IPS-18a (cell line): ENCODE data around the gene DIAPH3.
"Not testable (repeated sequence)": the region's sequence is repeated elsewhere in the genome, so short reads cannot be mapped to it uniquely, and the experiment has no call there.

ENCODE experiments used
- H3K27ac ChIP-seq: one replicate; pipeline ENCODE4 v1.5.1; 2013; ENCODE audit warnings: low read length
- H3K27me3 ChIP-seq: one replicate; pipeline ENCODE4 v1.6.1; 2013; ENCODE audit warnings: mild to moderate bottlenecking, low read length; ENCODE audit not compliant: control insufficient read depth, insufficient read depth
- H3K36me3 ChIP-seq: one replicate; pipeline ENCODE4 v1.6.1; 2013; ENCODE audit warnings: low read depth, low read length; ENCODE audit not compliant: control insufficient read depth
- H3K4me1 ChIP-seq: one replicate; pipeline ENCODE4 v1.6.1; 2013; ENCODE audit warnings: low read depth, low read length; ENCODE audit not compliant: control insufficient read depth
- H3K4me3 ChIP-seq: one replicate; pipeline ENCODE4 v1.5.1; 2013; ENCODE audit warnings: low read length
- H3K9ac ChIP-seq: one replicate; pipeline ENCODE4 v1.6.1; 2013; ENCODE audit warnings: mild to moderate bottlenecking, low read length, moderate library complexity
- H3K9me3 ChIP-seq: one replicate; pipeline ENCODE4 v1.6.1; 2013; ENCODE audit warnings: low read depth, low read length; ENCODE audit not compliant: control insufficient read depth

Gene DIAPH3

DNA sequence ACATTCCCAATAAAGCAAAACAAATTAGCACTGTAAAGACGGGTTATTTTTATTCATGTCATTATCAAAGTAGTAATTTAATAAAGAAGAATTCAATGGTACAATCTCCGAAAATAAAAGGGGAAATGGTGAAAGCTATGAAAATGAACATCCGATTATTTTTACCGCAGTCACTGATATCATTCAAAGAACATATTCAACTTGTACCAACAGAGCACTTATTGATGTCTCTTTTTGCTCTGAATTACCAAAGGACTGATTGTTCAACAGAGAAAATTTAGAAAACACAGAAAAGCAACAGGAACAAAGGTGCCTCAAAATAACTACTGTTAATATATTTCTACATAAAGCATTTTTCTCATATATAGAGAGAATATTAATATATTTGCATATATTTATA, 119.4 kb downstream of the DIAPH3 start:
- no peak overlapping the region for H3K4me3 ChIP-seq
- peaks cover 5% of the 10 kb centered on the region for H3K4me1 ChIP-seq
- no peaks in the 10 kb centered on the region for H3K27me3 ChIP-seq
- no peak overlapping the region for H3K9ac ChIP-seq
- H3K36me3 ChIP-seq: peaks cover 4% of the 10 kb centered on the region
- no peak overlapping the region for H3K27ac ChIP-seq
- H3K9me3 ChIP-seq: no peaks in the 10 kb centered on the region

GRCh38 chr13:60043262-60043661, 120.5 kb downstream of the DIAPH3 start:
- Histone ChIP-seq H3K9me3 (no peaks in the 10 kb centered on the region), H3K9ac (no peak overlapping the region), H3K4me1 (peaks cover 5% of the 10 kb centered on the region), H3K27ac (no peak overlapping the region), H3K4me3 (no peak overlapping the region), H3K27me3 (no peaks in the 10 kb centered on the region), H3K36me3 (peaks cover 4% of the 10 kb centered on the region)

DNA sequence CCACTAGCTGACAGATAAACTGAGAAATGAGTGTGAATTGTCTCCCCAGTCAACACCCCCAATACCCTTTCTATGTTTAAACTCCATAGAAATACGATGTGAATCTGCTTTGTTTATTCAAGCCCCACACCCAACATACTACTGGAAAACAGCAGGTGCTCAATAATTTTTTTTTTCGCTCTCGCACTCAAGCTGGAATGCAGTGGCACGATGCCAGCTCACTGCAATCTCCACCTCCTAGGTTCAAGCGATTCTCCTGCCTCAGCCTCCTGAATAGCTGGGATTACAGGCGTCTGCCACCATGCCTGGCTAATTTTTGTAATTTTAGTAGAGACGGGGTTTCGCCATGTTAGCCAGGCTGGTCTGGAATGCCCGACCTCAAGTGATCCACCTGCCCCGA, 123.1 kb downstream of the DIAPH3 start:
- H3K9ac ChIP-seq, H3K27me3 ChIP-seq, H3K4me3 ChIP-seq, H3K9me3 ChIP-seq, H3K36me3 ChIP-seq, H3K27ac ChIP-seq: not testable (repeated sequence)
- H3K4me1 ChIP-seq: peaks cover 11% of the 10 kb centered on the region

DNA sequence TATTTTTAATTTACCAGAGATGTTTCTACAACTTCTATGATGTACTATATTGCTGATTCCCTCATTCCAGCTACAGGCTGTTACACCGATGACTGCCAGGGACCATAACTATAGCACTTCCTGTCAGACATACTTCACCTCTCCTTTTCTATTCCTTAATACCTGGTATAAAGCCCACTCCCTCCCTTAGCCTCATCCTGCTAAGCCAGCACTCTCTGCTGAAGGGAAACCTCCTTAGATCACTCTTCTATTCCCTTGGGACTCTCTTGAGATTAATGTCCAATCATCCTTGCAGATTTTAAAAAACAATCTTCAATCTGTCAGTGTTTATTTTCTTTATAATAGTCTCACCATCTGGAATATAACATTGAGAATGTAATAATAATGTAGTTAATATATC, 127.9 kb downstream of the DIAPH3 start:
- no peaks in the 10 kb centered on the region for H3K27me3 ChIP-seq
- no peaks in the 10 kb centered on the region for H3K36me3 ChIP-seq
- no peaks in the 10 kb centered on the region for H3K9me3 ChIP-seq
- H3K4me3 ChIP-seq: no peak overlapping the region
- H3K27ac ChIP-seq: no peak overlapping the region
- no peak overlapping the region for H3K9ac ChIP-seq
- H3K4me1 ChIP-seq: peaks cover 6% of the 10 kb centered on the region

DNA sequence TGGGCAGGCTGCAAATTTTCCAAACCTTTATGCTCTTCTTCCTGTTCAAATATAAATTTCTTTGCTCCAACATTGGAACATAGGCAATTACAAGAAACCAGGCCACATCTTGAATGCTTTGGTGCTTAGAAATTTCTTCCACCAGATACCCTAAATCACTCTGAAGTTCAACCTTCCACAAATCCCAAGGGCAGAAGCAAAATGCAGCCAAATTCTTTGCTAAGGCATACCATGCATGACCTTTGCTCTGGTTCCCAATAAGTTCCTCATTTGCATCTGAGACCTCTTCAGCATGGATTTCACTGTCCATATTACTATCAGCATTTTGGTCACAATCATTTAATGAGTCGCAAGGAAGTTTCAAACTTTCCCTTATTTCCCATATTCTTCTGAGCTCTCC, 130.9 kb downstream of the DIAPH3 start:
- no peak overlapping the region for H3K27ac ChIP-seq
- H3K4me3 ChIP-seq: no peak overlapping the region
- no peaks in the 10 kb centered on the region for H3K27me3 ChIP-seq
- no peak overlapping the region for H3K9ac ChIP-seq
- peaks cover 6% of the 10 kb centered on the region for H3K4me1 ChIP-seq
- no peaks in the 10 kb centered on the region for H3K36me3 ChIP-seq
- no peaks in the 10 kb centered on the region for H3K9me3 ChIP-seq

DNA sequence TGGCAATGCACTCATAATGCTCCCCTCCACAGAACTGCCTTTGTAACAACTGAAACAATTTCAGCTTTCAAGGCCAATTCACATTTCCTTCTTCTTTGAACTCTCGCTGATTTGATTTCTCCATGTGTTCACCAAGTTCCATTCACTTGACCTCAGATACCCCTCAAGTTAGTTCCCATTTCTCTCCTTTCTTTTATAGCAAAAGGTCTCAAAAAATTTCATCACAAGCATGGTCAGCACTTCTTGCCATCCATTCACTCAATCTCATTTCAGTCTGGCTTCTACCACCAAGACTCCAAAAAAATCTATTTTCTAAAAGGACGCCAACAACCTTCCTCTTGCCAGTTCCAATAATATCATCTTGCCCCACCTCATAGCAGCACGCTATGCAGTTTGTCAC, 135.7 kb downstream of the DIAPH3 start:
- no peaks in the 10 kb centered on the region for H3K36me3 ChIP-seq
- H3K9me3 ChIP-seq: no peaks in the 10 kb centered on the region
- H3K27me3 ChIP-seq: no peaks in the 10 kb centered on the region
- H3K4me1 ChIP-seq: no peaks in the 10 kb centered on the region
- H3K27ac ChIP-seq: no peak overlapping the region
- H3K4me3 ChIP-seq: no peak overlapping the region
- no peak overlapping the region for H3K9ac ChIP-seq

- H3K4me3 ChIP-seq: no peak overlapping the region
- H3K4me1 ChIP-seq: no peaks in the 10 kb centered on the region
- no peaks in the 10 kb centered on the region for H3K9me3 ChIP-seq
- no peaks in the 10 kb centered on the region for H3K27me3 ChIP-seq
- H3K36me3 ChIP-seq: no peaks in the 10 kb centered on the region
- no peak overlapping the region for H3K27ac ChIP-seq
- no peak overlapping the region for H3K9ac ChIP-seq
Observed at GRCh38 chr13:60026286-60026685, 137.4 kb downstream of the DIAPH3 start.

GRCh38 chr13:60020288-60020687, 143.4 kb downstream of the DIAPH3 start:
- Histone ChIP-seq H3K27me3 (no peaks in the 10 kb centered on the region), H3K4me3 (no peak overlapping the region), H3K9me3 (no peaks in the 10 kb centered on the region), H3K9ac (no peak overlapping the region), H3K27ac (no peak overlapping the region), H3K4me1 (no peaks in the 10 kb centered on the region), H3K36me3 (no peaks in the 10 kb centered on the region)

DNA sequence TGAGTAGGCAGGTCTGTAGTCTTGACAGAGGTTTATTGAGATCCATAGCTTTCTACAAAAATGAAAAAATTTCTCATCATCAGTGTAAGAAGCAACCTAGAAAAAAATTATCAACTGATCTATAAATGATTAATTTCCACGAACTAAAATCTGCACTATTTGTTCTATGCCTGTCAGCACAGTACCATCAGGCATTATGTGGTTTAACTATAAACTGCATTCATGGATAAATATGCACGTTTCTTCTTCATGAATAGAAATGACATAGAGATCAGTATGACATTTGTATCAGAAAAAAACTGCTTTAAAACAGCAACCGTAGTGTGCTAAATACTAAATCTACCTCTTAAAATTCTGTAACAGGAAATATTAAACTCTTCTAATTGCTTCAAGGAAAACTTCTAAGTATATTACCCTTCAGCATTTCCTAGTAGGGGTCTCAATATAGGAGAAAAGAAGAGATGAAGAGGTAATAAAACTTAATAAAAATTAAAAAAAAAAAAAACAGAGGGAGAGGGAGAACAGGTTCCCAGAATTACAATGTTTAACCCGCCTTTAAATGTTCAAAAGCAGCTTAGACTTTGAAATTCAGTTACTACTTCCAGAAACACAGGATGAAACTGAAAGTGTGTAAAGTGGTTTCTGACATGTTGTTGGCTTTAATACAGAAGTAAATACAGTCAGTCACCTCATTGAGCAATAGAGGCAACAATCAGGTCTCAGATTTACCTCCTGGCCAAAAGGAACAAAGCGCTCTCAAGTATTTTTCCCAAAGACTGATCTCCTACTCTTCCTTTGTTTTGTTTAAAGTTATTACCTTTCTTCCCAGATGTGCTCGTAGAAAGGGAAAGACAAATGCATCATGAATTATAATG, 144.4 kb downstream of the DIAPH3 start:
- Histone ChIP-seq H3K9ac (no peak overlapping the region), H3K27ac (no peak overlapping the region), H3K4me3 (no peak overlapping the region), H3K4me1 (no peaks in the 10 kb centered on the region), H3K9me3 (no peaks in the 10 kb centered on the region), H3K27me3 (no peaks in the 10 kb centered on the region), H3K36me3 (no peaks in the 10 kb centered on the region)

DNA sequence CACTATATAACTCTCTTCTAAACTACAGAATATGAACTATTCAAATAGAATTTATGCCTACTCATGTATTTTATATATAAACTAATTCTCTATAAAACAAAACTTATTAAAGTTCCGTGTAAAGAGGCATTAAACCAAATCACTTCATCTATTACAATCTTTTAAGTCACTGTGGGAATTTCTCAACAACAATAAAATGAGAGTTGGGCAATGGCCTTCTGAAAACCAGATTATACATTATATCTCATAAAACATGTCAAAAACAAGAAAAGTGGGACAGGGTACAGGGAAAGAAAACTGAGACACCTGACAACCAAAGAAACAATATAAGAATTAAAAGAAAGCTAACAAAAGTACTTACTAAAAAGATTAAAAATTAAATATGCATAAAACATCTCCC, 145.2 kb downstream of the DIAPH3 start:
- Histone ChIP-seq H3K36me3 (no peaks in the 10 kb centered on the region), H3K27me3 (no peaks in the 10 kb centered on the region), H3K9ac (no peak overlapping the region), H3K4me1 (no peaks in the 10 kb centered on the region), H3K4me3 (no peak overlapping the region), H3K27ac (no peak overlapping the region), H3K9me3 (no peaks in the 10 kb centered on the region)

GRCh38 chr13:60016229-60016628, 147.5 kb downstream of the DIAPH3 start:
- Histone ChIP-seq H3K4me1 (no peaks in the 10 kb centered on the region), H3K27ac (no peak overlapping the region), H3K9me3 (no peaks in the 10 kb centered on the region), H3K36me3 (no peaks in the 10 kb centered on the region), H3K27me3 (no peaks in the 10 kb centered on the region), H3K9ac (no peak overlapping the region), H3K4me3 (no peak overlapping the region)

DNA sequence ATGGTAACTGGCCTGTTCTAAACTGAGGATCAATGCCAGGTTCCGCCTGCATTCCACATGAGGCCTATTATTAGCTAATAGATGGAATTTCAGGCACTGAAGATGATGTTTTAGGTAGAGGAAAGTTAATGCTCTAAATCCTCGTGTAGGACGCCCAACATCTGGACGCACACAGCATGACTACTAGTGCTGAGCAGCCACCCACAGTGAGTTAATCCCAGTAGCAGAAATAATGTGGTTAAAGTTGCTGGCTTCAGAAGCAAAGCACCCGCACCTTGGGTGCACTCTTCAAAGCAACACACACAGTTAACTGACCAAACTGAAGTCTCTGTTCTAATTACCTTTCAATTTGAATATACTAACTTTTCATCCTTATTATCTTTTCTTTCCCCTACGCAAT, 150.6 kb downstream of the DIAPH3 start:
- Histone ChIP-seq H3K4me3 (no peak overlapping the region), H3K27me3 (no peaks in the 10 kb centered on the region), H3K9me3 (no peaks in the 10 kb centered on the region), H3K4me1 (no peaks in the 10 kb centered on the region), H3K9ac (no peak overlapping the region), H3K36me3 (no peaks in the 10 kb centered on the region), H3K27ac (no peak overlapping the region)
